ENCODE results near the gene ALKBH6. TPM values are rescaled to one million over a fixed set of nuclear protein-coding genes. Genes with fewer than 3 reads are reported as not detected.
A peak's percentile ranks its signal among the peaks of the same experiment; 100 is the strongest.

The ALKBH6 gene
- total and polyA plus RNA-seq, 9 of the 15 experiments (the other 6 are each of a cell fraction or from before 2014, with no cell fraction given), result 0.67 to 62.0 (median 34.5) TPM

DNA sequence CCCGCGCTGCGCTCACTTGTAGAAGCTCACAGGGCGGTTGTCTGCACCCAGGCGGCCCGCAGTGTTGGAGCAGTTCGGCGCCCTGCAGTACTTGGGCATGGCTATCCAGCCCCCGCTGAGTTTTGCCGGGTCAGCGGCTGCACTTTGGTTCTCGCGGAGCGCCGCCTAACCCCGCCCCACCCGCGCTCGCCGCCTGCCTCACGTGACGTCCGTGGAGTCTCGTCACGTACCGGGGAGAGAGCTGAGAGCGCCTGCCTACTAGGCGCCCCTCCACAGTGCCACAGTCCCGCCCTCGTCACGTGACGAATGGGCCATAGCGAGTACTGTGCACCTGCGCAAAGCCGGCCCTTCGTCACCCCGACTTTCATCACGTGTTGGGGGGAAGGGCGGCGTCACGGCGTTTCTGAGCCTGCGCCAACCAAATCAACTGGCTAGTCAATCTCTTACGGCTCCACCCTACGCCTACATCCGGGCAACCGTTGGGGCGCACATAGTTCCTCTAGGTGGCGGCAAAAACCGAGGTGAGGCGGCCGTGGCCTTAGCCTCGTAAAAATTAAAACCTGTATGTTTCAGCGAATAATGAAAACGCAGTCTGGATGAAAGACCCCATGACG is 40.2 kb upstream of the ALKBH6 start, which contains the start of gene THAP8 (continued):
- TF ChIP-seq CHD4 (IDR thresholded peaks at IDR 0.05; ENCODE audit: insufficient read depth, insufficient replicate concordance, low read depth, low read length, poor library complexity, severe bottlenecking) (no peak), ATF7 (IDR thresholded peaks at IDR 0.05) (peak; percentile 93), HCFC1 (IDR thresholded peaks at IDR 0.05; ENCODE audit: low read depth, low read length) (peak; percentile 60), ETV1 (tag; conservative IDR thresholded peaks at IDR 0.05; ENCODE audit: low read depth) (peak; percentile 50; the same call in 1 of the 2 replicates), ZKSCAN1 (IDR thresholded peaks at IDR 0.05; ENCODE audit: low read depth, low read length) (peak; percentile 76; the same call in 1 of the 2 replicates), NCOA4 (IDR thresholded peaks at IDR 0.05; ENCODE audit: partially characterized antibody) (no peak), RFX5 (IDR thresholded peaks at IDR 0.05; ENCODE audit: low read depth, low read length) (no peak), TCF7L2 (IDR thresholded peaks at IDR 0.05; ENCODE audit: low read depth, low read length) (no peak), CTBP1 (IDR thresholded peaks at IDR 0.05; ENCODE audit: borderline replicate concordance) (peak; percentile 69; the same call in 1 of the 2 replicates), SNIP1 (IDR thresholded peaks at IDR 0.05; ENCODE audit: low read depth) (no peak), TBL1XR1 (IDR thresholded peaks at IDR 0.05; ENCODE audit: low read length in 2 of 2) (no peak; a peak in 1 of 4 replicates), SRSF9 (IDR thresholded peaks at IDR 0.05; ENCODE audit: borderline replicate concordance, low read depth, low read length) (no peak), ZNF23 (CRISPR knock-in tag; IDR thresholded peaks at IDR 0.05) (no peak), NFATC3 (IDR thresholded peaks at IDR 0.05) (no peak), ZNF551 (CRISPR knock-in tag; IDR thresholded peaks at IDR 0.05) (no peak), NCOA6 (IDR thresholded peaks at IDR 0.05) (no peak), MAZ (CRISPR knock-in tag; conservative IDR thresholded peaks at IDR 0.05 in 1 of 2, IDR thresholded peaks at IDR 0.05 in 1 of 2) (peak; percentile 87 to 90), ZNF274 (IDR thresholded peaks at IDR 0.05; ENCODE audit: borderline replicate concordance, low read depth, low read length) (no peak), KLF13 (tag; IDR thresholded peaks at IDR 0.05; ENCODE audit: borderline replicate concordance, low read depth) (0 out of 2 replicates have a peak, but pooled peaks have one; percentile 14)
- TF ChIP-seq, protein P1, sequence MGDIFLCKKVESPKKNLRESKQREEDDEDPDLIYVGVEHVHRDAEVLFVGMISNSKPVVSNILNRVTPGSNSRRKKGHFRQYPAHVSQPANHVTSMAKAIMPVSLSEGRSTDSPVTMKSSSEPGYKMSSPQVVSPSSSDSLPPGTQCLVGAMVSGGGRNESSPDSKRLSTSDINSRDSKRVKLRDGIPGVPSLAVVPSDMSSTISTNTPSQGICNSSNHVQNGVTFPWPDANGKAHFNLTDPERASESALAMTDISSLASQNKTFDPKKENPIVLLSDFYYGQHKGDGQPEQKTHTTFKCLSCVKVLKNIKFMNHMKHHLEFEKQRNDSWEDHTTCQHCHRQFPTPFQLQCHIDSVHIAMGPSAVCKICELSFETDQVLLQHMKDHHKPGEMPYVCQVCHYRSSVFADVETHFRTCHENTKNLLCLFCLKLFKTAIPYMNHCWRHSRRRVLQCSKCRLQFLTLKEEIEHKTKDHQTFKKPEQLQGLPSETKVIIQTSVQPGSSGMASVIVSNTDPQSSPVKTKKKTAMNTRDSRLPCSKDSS (IDR thresholded peaks at IDR 0.05; ENCODE audit: low read depth, partially characterized antibody), result no peak
- TF ChIP-seq, protein P2, sequence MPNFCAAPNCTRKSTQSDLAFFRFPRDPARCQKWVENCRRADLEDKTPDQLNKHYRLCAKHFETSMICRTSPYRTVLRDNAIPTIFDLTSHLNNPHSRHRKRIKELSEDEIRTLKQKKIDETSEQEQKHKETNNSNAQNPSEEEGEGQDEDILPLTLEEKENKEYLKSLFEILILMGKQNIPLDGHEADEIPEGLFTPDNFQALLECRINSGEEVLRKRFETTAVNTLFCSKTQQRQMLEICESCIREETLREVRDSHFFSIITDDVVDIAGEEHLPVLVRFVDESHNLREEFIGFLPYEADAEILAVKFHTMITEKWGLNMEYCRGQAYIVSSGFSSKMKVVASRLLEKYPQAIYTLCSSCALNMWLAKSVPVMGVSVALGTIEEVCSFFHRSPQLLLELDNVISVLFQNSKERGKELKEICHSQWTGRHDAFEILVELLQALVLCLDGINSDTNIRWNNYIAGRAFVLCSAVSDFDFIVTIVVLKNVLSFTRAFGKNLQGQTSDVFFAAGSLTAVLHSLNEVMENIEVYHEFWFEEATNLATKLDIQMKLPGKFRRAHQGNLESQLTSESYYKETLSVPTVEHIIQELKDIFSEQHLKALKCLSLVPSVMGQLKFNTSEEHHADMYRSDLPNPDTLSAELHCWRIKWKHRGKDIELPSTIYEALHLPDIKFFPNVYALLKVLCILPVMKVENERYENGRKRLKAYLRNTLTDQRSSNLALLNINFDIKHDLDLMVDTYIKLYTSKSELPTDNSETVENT (CRISPR knock-in tag; IDR thresholded peaks at IDR 0.05), result peak; percentile 94
- TF ChIP-seq, protein P3, sequence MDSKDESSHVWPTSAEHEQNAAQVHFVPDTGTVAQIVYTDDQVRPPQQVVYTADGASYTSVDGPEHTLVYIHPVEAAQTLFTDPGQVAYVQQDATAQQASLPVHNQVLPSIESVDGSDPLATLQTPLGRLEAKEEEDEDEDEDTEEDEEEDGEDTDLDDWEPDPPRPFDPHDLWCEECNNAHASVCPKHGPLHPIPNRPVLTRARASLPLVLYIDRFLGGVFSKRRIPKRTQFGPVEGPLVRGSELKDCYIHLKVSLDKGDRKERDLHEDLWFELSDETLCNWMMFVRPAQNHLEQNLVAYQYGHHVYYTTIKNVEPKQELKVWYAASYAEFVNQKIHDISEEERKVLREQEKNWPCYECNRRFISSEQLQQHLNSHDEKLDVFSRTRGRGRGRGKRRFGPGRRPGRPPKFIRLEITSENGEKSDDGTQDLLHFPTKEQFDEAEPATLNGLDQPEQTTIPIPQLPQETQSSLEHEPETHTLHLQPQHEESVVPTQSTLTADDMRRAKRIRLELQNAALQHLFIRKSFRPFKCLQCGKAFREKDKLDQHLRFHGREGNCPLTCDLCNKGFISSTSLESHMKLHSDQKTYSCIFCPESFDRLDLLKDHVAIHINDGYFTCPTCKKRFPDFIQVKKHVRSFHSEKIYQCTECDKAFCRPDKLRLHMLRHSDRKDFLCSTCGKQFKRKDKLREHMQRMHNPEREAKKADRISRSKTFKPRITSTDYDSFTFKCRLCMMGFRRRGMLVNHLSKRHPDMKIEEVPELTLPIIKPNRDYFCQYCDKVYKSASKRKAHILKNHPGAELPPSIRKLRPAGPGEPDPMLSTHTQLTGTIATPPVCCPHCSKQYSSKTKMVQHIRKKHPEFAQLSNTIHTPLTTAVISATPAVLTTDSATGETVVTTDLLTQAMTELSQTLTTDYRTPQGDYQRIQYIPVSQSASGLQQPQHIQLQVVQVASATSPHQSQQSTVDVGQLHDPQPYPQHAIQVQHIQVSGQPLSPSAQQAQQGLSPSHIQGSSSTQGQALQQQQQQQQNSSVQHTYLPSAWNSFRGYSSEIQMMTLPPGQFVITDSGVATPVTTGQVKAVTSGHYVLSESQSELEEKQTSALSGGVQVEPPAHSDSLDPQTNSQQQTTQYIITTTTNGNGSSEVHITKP (IDR thresholded peaks at IDR 0.05; ENCODE audit: partially characterized antibody), result peak; percentile 90

Measured in K562 (cell line).